ENCODE results near the gene HPD. TPM values are rescaled to one million over a fixed set of nuclear protein-coding genes. Genes with fewer than 3 reads are reported as not detected.
"Not testable (repeated sequence)": the region's sequence is repeated elsewhere in the genome, so short reads cannot be mapped to it uniquely, and the experiment has no call there.

The HPD gene
- total RNA-seq, 2 donors from 2014 or later: 0.41 to 4.0 TPM

DNA sequence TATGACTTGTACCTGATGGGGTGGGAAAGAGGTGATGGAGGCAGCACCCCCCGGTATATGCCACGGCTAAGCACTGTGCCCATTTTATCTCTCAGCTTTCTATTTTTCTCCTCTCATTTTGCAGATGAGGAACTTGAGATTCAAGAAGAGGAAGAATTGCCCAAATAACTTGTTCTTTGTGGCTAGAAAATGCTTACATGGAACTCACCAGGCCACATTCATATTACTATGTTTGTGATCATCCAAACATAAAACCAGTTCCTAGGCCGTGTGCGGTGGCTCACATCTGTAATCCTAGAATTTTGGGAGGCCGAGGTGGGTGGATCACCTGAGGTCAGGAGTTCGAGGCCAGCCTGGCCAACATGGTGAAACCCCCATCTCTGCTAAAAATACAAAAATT, 15.4 kb upstream of the HPD start:
- TF ChIP-seq, protein P1, sequence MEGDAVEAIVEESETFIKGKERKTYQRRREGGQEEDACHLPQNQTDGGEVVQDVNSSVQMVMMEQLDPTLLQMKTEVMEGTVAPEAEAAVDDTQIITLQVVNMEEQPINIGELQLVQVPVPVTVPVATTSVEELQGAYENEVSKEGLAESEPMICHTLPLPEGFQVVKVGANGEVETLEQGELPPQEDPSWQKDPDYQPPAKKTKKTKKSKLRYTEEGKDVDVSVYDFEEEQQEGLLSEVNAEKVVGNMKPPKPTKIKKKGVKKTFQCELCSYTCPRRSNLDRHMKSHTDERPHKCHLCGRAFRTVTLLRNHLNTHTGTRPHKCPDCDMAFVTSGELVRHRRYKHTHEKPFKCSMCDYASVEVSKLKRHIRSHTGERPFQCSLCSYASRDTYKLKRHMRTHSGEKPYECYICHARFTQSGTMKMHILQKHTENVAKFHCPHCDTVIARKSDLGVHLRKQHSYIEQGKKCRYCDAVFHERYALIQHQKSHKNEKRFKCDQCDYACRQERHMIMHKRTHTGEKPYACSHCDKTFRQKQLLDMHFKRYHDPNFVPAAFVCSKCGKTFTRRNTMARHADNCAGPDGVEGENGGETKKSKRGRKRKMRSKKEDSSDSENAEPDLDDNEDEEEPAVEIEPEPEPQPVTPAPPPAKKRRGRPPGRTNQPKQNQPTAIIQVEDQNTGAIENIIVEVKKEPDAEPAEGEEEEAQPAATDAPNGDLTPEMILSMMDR (IDR thresholded peaks at IDR 0.05): no peak
- TF ChIP-seq POLR2AphosphoS5 (IDR thresholded peaks at IDR 0.05) (no peak), POLR2A (IDR thresholded peaks at IDR 0.05) (no peak)
- Histone ChIP-seq H3K4me1 (replicated peaks) (no peaks in the 10 kb centered on the region), H3K4me3 (no peak overlapping the region), H3K27ac (no peak overlapping the region), H3K36me3 (no peaks in the 10 kb centered on the region), H3K27me3 (replicated peaks; ENCODE audit: insufficient read depth) (no peaks in the 10 kb centered on the region), H3K9me3 (no peaks in the 10 kb centered on the region)
- intact Hi-C loops (cut with DNase I): no loop called here
- no peak for DNase-seq (ENCODE audit: low spot score)
- WGBS: 96% methylated on average over 6 of the region's 6 CpGs

DNA sequence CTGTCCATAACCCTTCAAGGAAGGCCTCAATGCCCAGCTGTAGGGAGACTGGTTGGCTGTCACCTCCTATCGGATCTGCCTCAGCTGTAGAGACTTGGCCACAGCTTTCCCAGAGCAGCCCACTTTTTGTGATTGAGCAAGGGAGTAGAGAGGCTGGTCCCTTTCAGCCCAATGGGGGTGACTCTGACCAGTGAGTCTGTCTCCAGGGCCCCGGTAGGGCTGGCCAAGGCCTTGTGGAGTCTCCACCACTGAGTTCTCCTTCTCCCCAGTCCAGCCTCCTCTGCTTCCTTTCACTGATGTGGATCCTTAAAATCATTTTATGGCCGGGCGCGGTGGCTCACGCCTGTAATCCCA, 14.5 kb upstream of the HPD start:
- Histone ChIP-seq H3K9me3 (no peaks in the 10 kb centered on the region), H3K4me3 (no peak overlapping the region), H3K4me1 (replicated peaks) (no peaks in the 10 kb centered on the region), H3K27me3 (replicated peaks; ENCODE audit: insufficient read depth) (no peaks in the 10 kb centered on the region), H3K36me3 (no peaks in the 10 kb centered on the region), H3K27ac (no peak overlapping the region)
- TF ChIP-seq, protein P1 (IDR thresholded peaks at IDR 0.05): no peak
- TF ChIP-seq POLR2AphosphoS5 (IDR thresholded peaks at IDR 0.05) (no peak), POLR2A (IDR thresholded peaks at IDR 0.05) (no peak)
- intact Hi-C loops (cut with DNase I): no loop called here
- WGBS: 88% methylated on average over 6 of the region's 6 CpGs
- no peak for DNase-seq (ENCODE audit: low spot score)

- H3K27me3 ChIP-seq (replicated peaks; ENCODE audit: insufficient read depth): no peaks in the 10 kb centered on the region
- no peak overlapping the region for H3K4me3 ChIP-seq
- no peak overlapping the region for H3K27ac ChIP-seq
- WGBS: 37% methylated on average over 5 of the region's 5 CpGs
- TF ChIP-seq POLR2AphosphoS5 (IDR thresholded peaks at IDR 0.05) (no peak), POLR2A (IDR thresholded peaks at IDR 0.05) (no peak)
- TF ChIP-seq, protein P1 (IDR thresholded peaks at IDR 0.05): no peak
- no peaks in the 10 kb centered on the region for H3K36me3 ChIP-seq
- DNase-seq (ENCODE audit: low spot score): no peak
- intact Hi-C loops (cut with DNase I): no loop called here
- H3K9me3 ChIP-seq: no peaks in the 10 kb centered on the region
- H3K4me1 ChIP-seq (replicated peaks): no peaks in the 10 kb centered on the region
These were observed 14.0 kb upstream of the HPD start for GRCh38 chr12:121872546-121873215.

DNA sequence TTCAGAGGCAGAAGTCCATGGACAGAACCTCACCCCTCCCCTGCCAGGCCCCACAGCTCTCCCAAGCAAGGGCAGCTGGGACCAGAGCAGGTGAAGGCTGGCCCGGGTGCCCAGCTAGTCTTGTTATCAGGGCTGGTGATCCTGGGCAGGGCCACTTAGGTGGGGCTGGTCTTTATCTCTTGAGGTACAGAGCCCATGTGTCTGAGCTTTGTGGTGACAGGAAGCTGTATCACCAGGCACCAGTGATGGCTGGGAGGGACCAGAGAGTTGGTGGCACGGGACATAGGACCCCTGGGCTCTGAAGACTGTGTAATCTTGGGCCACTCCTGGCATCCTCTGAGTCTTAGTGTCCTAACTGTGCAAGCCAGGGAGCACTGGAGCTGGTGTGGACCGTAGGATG, 12.8 kb upstream of the HPD start:
- intact Hi-C loops (cut with DNase I): no loop called here
- no peak for DNase-seq (ENCODE audit: low spot score)
- Histone ChIP-seq H3K27ac (no peak overlapping the region), H3K9me3 (no peaks in the 10 kb centered on the region), H3K27me3 (replicated peaks; ENCODE audit: insufficient read depth) (no peaks in the 10 kb centered on the region), H3K4me3 (no peak overlapping the region), H3K4me1 (replicated peaks) (no peaks in the 10 kb centered on the region), H3K36me3 (no peaks in the 10 kb centered on the region)
- no peak for TF ChIP-seq POLR2A (IDR thresholded peaks at IDR 0.05)
- no peak for TF ChIP-seq POLR2AphosphoS5 (IDR thresholded peaks at IDR 0.05)
- TF ChIP-seq, protein P1 (IDR thresholded peaks at IDR 0.05): no peak
- WGBS: 76% methylated on average over 3 of the region's 3 CpGs

DNA sequence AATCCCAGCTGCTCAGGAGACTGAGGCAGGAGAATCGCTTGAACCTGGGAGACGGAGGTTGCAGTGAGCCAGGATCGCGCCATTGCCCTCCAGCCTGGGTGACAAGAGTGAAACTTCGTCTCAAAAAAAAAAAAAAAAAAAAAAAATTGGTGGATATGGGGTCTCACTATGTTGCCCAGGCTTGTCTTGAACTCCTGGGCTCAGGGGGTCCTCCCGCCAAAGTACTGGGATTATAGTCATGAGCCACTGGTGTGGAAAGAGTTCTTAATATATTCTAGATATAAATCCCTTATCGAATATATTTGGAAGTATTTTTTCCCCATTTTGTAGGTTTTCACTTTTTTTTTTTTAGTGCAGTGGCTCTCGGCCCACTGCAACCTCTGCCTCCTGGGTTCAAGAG, 10.6 kb upstream of the HPD start:
- H3K4me3 ChIP-seq; DNase-seq (ENCODE audit: low spot score); H3K27ac ChIP-seq; H3K27me3 ChIP-seq (replicated peaks; ENCODE audit: insufficient read depth); H3K4me1 ChIP-seq (replicated peaks); intact Hi-C loops (cut with DNase I); H3K9me3 ChIP-seq; H3K36me3 ChIP-seq: not testable (repeated sequence)
- 91% methylated on average over 8 of the region's 8 CpGs for WGBS

All from prostate gland (tissue), 2 donors.